WERI-Rb-1 (cell line): ENCODE data around the gene WHRN.

Experiments
- DNase-seq: peaks from one replicate; pipeline ENCODE4 v3.0.0-alpha.2; 2020
- H3K27ac ChIP-seq: fragments of 250-450 bp; sonication (Bioruptor Pico); 2 replicates; pipeline ENCODE4 v1.5.1; 2020; ENCODE audit warnings: mild to moderate bottlenecking, moderate library complexity
- H3K27me3 ChIP-seq: fragments of 250-450 bp; sonication (Bioruptor Pico); 2 replicates; pipeline ENCODE4 v1.5.1; 2021; ENCODE audit warnings: mild to moderate bottlenecking, low read depth, moderate library complexity; ENCODE audit not compliant: insufficient read depth, severe bottlenecking
- H3K36me3 ChIP-seq: fragments of 250-450 bp; sonication (Bioruptor Pico); 2 replicates; pipeline ENCODE4 v1.5.1; 2020; ENCODE audit warnings: mild to moderate bottlenecking, moderate library complexity
- H3K4me3 ChIP-seq: 2 replicates; pipeline ENCODE4 v1.5.1; 2011; ENCODE audit warnings: low read depth, mild to moderate bottlenecking, control low read depth, low read length
- H3K9me3 ChIP-seq: fragments of 250-450 bp; sonication (Bioruptor Pico); 2 replicates; pipeline ENCODE4 v1.5.1; 2021; ENCODE audit warnings: mild to moderate bottlenecking, moderate library complexity; ENCODE audit not compliant: severe bottlenecking
- TF ChIP-seq, protein P1 (sequence below): IDR thresholded peaks from 2 replicates; pipeline ENCODE4 v1.5.1; 2011; ENCODE audit warnings: low read depth, mild to moderate bottlenecking, control low read depth, inconsistent platforms, low read length

The WHRN gene

GRCh38 chr9:114461468-114461867 lies 43.8 kb downstream of the WHRN start:
- peaks cover 2% of the 10 kb centered on the region; the same call in 1 of the 2 replicates for H3K36me3 ChIP-seq
- TF ChIP-seq, protein P1, sequence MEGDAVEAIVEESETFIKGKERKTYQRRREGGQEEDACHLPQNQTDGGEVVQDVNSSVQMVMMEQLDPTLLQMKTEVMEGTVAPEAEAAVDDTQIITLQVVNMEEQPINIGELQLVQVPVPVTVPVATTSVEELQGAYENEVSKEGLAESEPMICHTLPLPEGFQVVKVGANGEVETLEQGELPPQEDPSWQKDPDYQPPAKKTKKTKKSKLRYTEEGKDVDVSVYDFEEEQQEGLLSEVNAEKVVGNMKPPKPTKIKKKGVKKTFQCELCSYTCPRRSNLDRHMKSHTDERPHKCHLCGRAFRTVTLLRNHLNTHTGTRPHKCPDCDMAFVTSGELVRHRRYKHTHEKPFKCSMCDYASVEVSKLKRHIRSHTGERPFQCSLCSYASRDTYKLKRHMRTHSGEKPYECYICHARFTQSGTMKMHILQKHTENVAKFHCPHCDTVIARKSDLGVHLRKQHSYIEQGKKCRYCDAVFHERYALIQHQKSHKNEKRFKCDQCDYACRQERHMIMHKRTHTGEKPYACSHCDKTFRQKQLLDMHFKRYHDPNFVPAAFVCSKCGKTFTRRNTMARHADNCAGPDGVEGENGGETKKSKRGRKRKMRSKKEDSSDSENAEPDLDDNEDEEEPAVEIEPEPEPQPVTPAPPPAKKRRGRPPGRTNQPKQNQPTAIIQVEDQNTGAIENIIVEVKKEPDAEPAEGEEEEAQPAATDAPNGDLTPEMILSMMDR, result no peak
- H3K9me3 ChIP-seq, result peaks cover 3% of the 10 kb centered on the region
- no peak overlapping the region for H3K4me3 ChIP-seq
- H3K27me3 ChIP-seq, result no peaks in the 10 kb centered on the region
- no peak for DNase-seq
- H3K27ac ChIP-seq, result no peak overlapping the region

DNA sequence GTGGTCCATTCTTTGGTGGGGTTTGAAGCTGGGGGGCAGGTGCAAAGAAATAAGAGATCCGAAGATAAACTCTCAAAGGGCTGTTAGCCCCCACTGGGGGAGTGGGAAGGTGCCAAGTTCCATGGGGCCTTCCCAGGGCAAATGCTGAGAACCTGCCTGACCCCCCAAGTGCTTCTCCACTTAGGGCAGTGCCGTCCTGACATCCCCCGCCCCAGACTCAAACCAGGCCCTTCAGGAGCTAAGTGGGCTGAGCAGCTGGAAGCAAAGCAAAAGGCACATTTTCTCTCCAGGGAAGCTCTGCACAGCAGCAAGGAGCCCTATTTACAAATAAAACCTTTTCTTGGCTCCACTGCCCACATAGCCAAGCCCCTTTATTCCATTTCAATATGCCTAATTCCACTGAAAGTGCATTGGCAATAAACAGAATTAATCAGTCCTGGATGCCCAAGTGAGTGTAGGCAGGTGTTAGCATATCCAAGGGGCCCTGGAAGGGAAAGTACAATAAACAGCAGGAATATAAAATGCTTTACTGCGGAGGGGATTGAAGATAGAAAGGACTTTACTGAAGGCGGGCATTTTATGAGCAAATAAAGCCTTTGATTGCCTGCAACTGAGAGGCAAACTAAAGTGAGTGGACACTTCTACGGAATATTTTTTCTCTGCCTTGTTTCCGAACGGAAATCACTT lies 44.6 kb downstream of the WHRN start:
- Histone ChIP-seq H3K27ac (no peak overlapping the region), H3K27me3 (no peaks in the 10 kb centered on the region), H3K4me3 (no peak overlapping the region), H3K9me3 (peaks cover 3% of the 10 kb centered on the region), H3K36me3 (peaks cover 2% of the 10 kb centered on the region; the same call in 1 of the 2 replicates)
- no peak for DNase-seq
- TF ChIP-seq, protein P1, result no peak

GRCh38 chr9:114459464-114459863 lies 45.8 kb downstream of the WHRN start:
- Histone ChIP-seq H3K9me3 (no peaks in the 10 kb centered on the region), H3K27ac (no peak overlapping the region), H3K27me3 (no peaks in the 10 kb centered on the region), H3K4me3 (no peak overlapping the region), H3K36me3 (peaks cover 2% of the 10 kb centered on the region; the same call in 1 of the 2 replicates)
- TF ChIP-seq, protein P1, result no peak
- no peak for DNase-seq

DNA sequence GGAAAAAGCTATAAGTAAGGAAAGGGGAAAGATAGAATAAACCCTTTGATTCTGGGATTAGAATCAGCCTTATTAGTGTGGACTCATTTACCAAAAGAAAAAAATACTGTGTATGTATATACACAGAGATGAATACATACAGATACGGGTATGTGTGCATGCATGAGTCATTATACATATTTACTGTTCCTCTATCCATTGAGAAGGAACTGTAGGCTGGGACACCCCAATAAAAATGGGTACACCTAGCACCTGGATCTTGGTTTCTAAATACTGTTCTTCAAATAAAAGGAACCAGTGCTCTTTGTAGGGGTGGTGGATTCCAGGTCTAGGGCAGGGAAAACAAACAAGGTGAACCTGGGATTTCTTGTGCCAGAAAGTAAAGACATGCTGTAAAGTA lies 48.3 kb downstream of the WHRN start:
- no peak overlapping the region for H3K4me3 ChIP-seq
- no peak for DNase-seq
- TF ChIP-seq, protein P1, result no peak
- H3K27me3 ChIP-seq, result no peaks in the 10 kb centered on the region
- H3K36me3 ChIP-seq, result peaks cover 2% of the 10 kb centered on the region; the same call in 1 of the 2 replicates
- H3K27ac ChIP-seq, result no peak overlapping the region
- peaks cover 4% of the 10 kb centered on the region for H3K9me3 ChIP-seq

- no peak for DNase-seq
- TF ChIP-seq, protein P1, result no peak
- H3K36me3 ChIP-seq, result no peaks in the 10 kb centered on the region
- H3K9me3 ChIP-seq, result peaks cover 4% of the 10 kb centered on the region
- no peaks in the 10 kb centered on the region for H3K27me3 ChIP-seq
- H3K27ac ChIP-seq, result no peak overlapping the region
- no peak overlapping the region for H3K4me3 ChIP-seq
These were observed 50.6 kb downstream of the WHRN start for GRCh38 chr9:114454652-114455051.
